DND-41 (cell line): ENCODE results near the gene SRSF3.

ENCODE experiments used
- CTCF ChIP-seq: IDR thresholded peaks from 2 replicates; pipeline ENCODE4 v1.5.1; 2012; ENCODE audit warnings: borderline replicate concordance, low read length, moderate library complexity, mild to moderate bottlenecking; ENCODE audit not compliant: poor library complexity, severe bottlenecking; ENCODE audit errors: extremely low read depth
- EZH2 ChIP-seq: IDR thresholded peaks from 3 replicates; pipeline ENCODE4 v1.6.1; 2012; ENCODE audit warnings: borderline replicate concordance, low read depth, mild to moderate bottlenecking, moderate library complexity, low read length, inconsistent platforms; ENCODE audit not compliant: severe bottlenecking

GRCh38 chr6:36607683-36608386, 13.7 kb downstream of the SRSF3 start:
- TF ChIP-seq EZH2 (no peak), CTCF (no peak)
